Activated CD8-positive, alpha-beta memory T cell treated with anti-CD3 and anti-CD28 coated beads, Interleukin-2, amount 50 U/mL, for 4 hours (primary cell): ENCODE measurements around the gene TCTN2.

Experiments used
- DNase-seq: peaks from one replicate; pipeline ENCODE4 v3.0.0-alpha.2; 2020

Gene TCTN2

DNA sequence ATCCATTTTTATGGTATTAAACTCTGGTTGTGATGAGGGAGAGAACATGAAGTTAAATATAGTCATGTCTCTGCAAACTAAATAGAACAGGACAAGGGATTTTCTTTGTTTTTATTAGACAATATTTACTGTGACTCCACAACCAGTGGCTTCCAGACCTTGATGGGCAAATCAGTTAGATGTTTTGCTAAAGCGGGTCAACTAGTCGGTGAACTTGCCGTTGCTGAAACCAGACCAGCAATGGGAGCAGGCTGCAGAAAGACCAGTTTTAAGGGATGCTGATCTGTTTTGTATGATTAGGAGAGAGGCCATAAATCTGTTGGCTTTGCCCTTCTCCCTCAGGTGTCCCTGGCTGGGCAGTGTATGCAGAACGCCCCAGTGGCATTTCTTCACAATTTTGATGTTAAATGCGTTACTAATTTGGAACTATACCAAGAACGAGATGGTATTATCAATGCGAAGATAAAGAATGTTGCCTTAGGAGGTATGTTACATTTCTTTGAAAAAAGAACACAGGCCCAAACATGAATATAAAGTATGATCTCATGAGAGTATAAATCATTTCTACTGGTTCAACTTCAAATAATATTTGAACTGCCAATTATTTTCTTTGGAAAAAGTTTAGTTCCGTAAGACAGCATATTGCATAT is 19.4 kb downstream of the TCTN2 start:
- DNase-seq, result no peak

DNA sequence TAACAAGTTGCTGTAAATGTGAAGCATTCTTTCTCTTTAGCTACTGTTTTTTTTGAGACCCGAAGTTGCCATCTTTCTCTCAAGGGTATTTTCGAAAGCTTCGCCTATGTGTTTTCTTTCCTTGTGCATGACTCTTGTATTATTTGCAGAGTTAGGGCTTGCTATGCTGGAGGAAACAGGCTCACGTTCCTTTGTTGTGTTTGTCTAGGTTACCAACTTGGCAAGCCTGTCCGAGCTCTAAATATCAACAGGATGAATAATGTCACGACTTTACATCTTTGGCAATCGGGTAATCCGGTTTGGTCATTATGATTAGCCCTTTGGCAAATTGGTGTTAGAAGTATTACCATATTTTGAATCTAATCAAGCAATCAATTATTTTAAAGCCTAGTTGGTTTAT is 25.3 kb downstream of the TCTN2 start:
- DNase-seq, result no peak

DNA sequence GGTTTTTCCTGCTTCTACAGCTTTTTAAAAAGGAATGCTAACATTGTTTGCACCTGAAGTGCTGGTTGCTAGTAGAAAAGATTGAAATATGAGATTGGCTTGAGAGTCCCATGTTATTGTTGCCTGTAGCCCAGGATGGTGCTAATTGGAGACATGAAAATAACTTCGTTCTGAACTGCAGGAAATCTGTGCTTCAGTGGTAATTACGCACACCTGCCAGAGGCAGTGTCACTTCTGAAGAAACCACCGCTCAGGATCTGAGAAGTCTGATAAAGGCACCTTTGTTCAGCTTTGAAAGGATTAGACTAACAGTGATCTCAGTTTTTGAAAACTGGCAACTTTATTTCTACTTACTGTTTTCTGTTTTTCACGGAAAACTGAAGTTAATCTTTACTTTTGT is 25.7 kb downstream of the TCTN2 start:
- DNase-seq, result no peak

DNA sequence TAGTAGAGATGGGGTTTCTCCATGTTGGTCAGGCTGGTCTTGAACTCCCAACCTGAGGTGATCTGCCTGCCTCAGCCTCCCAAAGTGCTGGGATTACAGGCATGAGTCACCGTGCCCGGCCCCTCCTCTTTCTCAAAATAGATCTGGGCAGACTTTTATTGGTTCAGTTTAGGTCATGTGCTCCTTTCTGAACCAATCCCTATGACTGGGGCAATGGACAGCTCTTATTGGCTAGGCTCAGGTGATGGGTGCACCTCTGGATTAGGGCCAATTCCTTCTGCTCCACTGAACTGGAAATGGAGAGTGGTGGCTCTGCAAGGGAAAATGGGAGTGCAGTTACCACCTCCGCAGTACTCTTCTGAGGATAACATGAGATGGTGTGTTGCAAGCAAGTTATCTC is 35.0 kb downstream of the TCTN2 start:
- no peak for DNase-seq

DNA sequence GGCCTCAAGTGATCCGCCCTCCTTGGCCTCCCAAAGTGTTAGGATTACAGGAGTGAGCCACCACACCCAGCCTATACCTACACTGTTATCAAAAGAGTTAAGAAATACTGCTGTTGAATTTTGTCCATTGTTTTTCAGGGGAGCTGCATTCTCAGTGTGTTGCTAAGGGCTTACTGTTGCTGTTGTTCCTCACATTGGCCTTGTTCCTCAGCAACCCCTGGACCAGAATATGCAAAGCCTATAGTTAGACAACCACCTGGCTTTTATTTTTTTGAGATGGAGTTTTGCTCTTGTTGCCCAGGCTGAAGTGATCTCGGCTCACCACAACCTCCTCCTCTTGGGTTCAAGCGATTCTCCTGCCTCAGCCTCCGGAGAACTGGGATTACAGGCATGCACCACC is 36.6 kb downstream of the TCTN2 start:
- DNase-seq, result no peak

DNA sequence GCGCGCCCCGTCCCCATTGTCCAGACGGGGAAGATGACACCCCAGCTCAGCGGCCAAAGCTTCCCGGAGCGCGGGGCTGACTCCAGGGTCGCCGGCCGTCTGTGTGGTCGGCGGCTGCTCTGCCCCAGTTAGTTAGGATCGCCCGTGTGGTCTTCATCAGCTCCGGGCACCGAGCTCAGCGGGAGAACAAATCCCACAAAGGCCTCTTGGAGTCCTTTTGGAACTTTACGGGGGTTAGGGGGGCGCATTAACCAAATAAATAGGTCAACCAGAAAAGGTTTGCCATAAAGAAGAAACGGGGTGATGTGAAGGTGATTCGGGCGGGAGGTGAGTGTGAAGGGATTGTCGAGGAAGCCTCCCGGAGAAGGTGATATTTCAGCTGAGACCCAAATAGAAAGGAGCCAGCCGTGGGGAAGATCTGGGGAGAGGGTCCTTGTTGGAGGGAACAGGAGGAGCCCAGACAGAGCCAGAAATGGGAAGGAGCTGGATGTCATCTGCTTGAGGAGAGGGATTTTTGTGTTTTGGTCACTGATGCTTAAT is 41.9 kb downstream of the TCTN2 start:
- no peak for DNase-seq

DNA sequence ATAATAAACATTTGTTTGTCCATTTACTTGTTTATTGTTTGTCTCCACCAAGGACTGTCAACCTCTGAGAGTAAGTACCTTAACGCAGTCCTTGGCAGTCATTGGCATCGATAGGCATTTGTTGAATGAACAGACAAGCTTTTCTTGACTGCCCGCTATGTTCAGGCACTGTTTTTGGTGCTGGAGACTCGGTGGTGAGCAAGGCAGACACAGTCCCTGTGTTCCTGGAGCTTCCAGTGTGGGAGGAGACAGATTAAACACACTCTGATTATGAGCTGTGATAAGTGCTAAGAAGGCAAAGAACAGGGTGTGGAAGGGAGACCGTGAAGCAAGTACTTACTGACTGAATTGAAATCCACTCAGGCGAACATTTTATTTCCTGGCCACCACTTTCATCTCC is 42.5 kb downstream of the TCTN2 start:
- no peak for DNase-seq

DNA sequence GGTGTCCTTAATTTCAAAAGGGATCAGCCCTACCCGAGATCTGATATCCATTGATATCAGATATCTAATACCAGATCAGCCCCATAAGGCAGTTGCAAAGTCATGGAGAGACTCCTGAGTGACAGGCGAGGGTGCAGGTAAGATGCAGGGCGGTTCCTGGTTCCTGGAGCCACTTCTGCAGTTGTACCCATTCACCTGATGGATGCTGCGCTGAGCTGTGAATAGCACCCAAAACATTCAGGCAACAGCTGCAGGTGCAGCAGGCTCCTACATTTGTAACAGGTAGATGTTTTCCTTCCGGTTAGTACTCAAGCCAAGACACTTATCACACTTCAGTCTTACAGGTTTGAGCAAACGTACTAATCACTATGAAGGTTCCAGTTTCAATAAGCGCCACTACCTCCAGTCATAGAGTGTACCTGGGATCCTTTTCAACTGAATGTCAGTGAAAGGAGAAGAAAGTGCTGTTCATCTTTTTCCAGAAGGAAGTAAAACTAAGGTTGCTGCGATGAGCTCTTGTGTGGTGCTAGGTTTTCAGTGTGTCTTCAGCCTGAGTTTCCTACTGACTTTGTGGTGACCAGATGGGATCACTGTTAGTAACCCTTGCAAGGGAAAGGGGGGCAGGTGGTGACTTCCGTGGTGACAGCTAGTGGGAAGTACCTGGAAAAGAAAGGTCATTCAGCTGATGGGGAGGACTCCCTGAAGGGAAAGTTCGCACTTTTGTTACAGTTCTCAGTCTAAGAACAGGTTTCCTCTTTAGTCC is 43.1 kb downstream of the TCTN2 start:
- DNase-seq, result no peak

DNA sequence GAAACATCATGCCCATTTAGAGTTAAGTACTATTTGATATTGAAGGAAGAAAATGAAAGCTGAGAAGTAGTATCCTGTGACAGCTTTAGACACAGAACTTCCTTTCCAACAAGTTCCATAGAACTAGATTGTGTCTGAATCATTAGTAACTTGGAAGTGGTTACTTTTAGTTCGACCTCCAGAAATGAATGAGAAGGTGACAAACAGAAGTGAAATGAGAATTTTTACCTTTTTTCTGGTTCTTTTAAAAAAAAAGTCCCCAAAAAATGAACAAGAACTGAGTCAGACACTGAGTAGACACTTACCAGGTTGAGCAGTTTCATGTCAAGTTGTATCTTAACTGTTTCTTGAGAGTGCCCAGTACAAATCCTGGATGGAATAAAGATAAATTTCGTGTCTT is 44.3 kb downstream of the TCTN2 start:
- DNase-seq, result no peak

DNA sequence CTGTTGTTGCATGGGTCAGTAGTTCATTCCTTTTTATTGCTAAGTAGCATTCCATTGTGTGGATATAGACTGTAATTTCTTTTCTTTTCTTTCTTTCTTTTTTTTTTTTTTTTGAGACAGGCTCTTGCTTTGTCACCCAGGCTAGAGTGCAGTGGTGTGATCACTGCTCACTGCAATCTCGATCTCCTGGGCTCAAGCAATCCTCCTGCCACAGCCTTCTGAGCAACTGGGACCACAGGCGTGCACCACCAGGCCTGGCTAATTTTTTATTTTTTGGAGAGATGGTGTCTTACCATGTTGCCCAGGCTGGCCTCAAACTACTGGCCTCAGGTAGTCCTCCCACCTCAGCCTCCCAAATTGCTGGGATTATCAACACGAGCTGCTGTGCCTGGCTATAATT is 46.4 kb downstream of the TCTN2 start:
- no peak for DNase-seq

DNA sequence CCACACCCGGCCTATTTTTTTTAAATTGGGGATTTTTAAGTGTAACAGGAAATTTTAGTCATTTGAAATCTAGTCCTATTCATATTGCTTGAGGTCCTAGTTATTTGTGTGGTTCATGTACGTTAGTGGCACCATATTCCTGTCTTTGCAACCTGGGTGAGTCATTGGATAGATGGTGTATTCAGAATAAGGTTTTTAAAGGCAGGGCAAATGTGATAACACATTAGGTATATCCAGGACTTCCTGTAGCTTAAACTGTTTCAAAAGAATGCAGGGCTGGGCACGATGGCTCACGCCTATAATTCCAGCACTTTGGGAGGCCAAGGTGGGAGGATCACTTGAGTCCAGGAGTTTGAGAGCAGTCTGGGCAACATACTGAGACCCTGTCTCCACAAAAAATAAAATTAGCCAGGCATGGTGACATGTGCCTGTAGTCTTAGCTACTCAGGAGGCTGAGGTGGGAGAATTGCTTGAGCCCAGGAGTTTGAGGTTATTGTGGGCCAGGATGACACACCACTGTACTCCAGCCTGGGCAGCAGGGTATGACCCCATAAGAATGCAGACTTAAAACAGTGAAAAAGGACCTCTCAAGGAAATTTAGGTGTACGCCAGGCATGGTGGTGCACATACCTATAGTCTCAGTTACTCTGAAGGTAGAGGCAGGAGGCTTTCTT is 49.4 kb downstream of the TCTN2 start:
- DNase-seq, result no peak

DNA sequence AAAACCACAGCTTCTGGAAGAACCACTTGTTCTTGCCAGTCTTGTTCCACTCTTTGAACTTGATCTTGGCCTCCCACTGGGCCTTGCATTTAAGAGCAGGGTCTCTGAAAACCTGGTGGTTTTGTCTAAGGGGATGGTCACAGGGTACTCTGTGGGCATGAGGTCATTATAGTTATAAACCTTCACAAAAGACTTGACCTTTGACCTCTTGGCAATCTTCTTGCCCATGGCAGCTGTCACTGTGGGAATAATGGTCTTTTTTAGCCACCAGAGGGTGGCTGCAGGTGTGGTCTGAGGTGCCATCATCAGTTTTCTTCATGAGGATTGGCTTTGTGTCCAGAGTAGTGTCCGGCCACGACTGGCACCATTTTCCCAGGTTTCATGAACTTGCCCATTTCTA is 50.3 kb downstream of the TCTN2 start:
- no peak for DNase-seq

DNA sequence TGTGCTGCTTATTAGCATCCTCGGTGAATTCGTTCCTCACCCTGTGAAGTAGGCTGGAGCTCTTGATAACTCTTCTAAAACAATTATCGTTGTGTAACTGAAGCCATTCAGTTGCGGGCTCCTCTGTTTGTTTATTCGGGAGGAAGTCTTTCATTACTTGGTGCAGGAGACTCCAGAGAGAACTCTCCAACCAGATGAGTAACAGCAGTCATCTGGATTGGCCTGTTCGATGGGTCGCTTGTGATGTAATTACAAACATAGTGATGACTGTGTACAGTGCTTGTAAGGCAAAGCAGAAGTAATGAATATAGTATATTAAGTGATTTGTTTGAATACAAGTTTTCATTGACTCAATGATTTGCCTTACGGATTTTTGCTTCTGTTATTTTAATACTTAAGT is 52.1 kb downstream of the TCTN2 start:
- no peak for DNase-seq

DNA sequence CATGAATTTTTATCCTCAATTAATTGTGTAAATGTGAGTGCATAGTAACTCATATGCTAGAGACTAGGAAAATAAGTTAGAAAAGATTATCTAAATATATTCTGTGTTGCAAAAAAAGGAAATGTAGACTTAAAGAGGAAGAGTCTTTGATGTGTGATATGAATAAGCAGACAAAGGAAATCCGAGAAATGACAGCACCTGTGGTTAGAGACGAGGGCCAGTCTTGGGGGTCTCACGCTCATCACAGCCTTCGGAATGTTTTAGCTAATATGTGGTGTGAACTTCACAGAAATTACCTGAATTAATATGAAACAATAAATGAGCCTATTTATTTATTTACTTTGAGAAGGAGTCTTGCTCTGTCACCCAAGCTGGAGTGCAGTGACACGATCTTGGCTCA is 52.9 kb downstream of the TCTN2 start:
- DNase-seq, result peak; percentile 31

DNA sequence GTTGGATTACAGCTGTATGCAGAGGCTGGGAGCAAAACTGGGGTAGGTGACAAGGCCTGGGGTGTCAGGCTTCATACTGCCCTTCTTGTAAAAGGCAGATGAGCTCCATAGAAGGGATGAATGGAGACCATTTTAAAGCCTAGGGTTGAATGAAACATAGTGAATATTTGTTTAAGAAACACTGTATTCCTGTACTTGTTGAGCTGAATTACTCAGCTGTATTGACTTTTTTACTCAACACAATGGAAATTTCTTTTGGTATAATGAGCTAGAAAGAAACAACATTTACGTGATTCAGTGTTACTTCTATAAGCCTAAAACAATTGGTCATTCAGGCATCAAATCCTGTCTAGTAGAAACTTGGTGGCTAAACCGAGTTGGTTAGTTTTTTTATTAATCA is 55.3 kb downstream of the TCTN2 start:
- no peak for DNase-seq

DNA sequence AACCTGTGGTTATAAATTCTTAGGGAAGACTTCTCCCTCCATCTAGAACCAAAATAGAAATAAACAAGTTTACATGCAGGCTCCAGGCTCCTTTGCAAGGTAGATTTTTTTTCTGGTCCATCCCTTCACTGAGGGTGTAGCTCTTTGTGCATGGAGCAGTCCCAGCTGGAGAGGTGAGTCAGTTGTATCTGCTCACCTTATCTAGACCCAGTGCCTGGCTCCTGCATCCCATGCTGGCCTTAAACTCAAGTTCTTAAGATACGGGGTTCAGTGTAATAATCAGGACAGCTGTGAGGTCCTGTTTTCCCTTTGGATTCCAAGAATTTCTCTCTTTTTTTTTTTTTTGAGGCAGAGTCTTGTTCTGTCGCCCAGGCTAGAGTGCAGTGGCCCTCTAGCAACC is 56.0 kb downstream of the TCTN2 start:
- DNase-seq, result no peak

DNA sequence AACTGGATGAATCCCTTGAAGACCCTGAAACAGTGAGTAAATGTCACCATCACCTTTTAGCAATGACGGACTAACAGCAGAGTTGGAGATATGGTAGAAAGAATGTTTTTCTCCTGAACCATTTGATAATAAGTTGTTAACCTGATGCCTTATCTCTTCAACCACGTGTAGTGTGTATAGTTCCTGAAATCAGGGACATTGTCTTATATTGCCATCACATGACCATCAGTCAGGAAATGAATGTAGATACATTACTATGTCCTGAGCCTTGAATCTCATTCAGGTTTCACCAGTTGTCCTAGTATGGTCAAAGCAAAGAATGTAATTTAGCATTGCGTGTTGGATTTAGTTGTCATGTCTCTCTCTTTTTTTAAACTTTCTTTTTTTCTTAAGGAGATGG is 57.0 kb downstream of the TCTN2 start:
- DNase-seq, result no peak

DNA sequence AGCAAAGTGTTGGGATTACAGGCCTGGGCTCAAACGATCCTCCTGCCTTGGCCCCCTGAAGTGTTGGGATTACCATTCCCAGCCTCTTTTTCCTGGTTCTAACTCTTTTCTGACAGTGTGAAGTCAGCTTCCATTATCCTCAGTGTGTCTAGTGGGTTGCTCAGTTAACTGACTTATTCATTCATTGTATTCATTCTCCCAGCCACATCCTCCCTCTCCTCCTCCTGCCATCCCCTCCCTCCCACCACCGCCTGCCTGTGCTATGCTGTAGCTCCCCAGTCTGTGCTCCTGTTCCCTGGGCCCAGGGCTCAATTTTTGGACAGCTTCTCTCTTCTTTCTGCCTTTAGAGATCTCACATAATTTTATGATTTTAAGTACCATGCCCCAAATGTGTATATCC is 60.7 kb downstream of the TCTN2 start:
- no peak for DNase-seq

DNA sequence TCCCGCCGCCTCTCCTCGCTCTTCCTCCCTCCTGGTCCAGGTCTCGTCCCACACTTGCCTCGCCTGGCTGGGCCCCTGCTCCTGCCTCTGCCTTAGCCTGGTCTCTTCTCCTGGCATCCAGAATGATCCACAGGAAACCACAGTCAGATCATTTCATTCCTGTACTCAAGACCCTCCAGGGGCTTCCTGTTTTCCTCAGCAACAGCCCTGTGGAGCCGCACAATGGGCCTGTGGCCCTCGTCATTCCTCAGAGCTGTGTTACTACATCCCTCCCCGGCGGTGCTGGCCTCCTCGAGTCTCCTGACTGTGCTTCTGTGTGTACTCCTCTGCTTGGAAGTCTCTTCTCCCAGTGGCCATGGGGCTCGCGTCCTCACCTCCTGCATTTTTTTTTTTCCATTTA is 61.3 kb downstream of the TCTN2 start:
- DNase-seq, result no peak

DNA sequence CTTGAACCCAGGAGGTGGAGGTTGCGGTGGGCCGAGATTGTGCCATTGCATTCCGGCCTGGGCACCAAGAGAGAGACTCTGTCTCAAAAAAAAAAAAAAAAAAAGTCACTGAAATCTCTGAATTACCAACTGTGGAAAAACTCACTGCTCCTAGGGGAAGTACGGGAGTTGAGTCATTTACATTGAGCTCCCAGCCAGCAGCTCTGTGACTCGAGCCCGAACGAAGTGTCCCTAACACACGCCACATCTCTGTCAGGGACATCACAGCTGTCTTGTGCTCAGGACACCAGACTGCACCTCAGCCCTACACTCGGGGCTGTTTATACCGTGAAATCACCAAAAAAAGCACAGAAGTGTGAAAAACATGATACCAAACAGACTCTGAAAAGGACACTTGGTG is 62.3 kb downstream of the TCTN2 start:
- DNase-seq, result no peak

DNA sequence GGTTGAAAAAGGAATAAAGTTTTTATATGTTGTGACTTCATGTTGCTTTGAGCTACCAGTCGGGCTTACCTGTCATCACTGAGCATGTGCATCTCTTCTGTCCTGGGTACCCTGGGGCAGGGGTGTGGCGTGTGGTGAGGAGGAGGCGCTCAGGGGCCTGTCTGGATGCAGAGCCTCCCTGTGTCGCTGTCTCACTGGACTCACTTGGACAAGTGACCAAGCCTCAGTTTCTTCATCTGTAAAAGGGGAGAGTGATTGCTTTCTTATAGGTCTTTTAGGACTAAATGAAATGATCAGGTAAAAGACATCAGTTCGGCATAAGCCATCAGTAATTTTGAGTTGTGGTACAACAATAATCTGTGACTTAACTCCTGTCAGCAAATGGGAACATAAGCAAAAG is 63.4 kb downstream of the TCTN2 start:
- DNase-seq, result no peak

DNA sequence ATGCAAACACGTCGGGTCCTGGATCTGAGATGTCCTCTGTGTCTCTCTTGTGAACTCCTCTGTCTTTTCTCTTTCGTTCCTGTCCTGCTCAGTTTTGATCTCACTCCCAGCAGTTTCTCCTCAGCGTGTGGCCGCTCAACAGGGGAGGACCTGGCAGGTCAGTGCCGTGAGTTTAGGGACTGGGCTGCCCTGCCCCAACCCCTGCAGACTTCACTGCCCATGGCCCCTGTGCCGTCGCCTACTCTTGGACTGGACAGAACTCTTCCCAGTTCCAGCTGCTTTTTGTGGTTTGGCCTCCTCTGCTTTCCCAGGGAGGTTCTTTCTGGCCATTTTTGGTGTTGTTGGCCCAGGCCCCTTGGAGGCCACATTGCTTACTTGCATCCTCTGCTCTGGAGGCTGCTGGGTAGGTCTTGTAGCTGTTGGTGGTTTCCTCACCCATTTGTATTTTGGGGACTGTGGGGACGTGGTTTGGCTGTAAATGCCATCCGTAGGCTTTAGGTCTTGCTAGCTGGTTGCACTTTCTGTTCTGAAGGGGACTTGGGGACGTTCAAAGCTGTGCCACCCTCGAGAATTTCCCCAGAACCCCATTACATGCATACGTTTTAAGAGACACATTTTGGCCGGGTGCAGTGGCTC is 71.1 kb downstream of the TCTN2 start:
- DNase-seq, result no peak

DNA sequence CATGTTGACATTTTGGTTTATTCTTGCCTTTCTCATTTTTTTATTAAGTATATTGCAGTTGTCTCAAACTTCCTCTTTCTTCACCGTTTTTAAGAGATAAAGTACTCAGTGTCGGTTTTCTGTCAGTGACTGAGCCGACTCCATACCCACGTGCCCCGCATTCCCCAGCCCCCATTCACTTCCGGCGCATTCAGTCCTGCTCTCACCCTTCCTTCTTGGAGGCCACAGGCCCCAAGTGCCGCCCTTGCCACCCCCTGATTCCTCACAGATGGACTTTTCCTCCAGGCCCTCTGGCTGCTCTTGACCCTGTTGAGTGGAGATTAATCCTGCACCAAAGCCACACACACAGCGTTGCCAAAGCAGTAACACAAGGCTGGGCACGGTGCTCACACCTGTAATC is 72.1 kb downstream of the TCTN2 start:
- DNase-seq, result no peak

DNA sequence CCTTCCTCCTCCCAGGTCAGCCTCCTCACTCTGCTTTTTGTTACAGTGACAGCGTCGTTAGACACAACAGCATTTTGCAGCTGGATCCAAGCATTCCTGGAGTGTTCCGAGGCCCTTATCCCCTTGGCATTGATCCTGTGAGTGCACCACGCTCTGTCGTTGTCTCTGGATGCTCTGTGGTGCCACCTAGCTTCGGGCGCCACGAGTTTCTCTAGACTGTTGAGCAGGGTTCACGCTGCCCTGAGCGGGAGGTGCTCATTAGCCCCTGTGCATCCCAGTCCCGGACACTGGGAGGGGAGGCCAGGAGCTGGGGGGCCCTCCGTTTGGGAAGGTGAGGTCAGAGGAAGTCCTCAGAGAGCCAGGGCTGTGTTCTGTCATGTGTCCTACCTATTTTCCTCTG is 73.9 kb downstream of the TCTN2 start:
- no peak for DNase-seq
